Epithelial cell of proximal tubule (primary cell): ENCODE measurements around the gene ALDH2. TPM values are rescaled to one million over a fixed set of nuclear protein-coding genes. Genes with fewer than 3 reads are reported as not detected.
A peak's percentile ranks its signal among the peaks of the same experiment; 100 is the strongest.
"Not testable (repeated sequence)": the region's sequence is repeated elsewhere in the genome, so short reads cannot be mapped to it uniquely, and the experiment has no call there.

ENCODE experiments used
- DNase-seq: peaks from one replicate; pipeline ENCODE4 v3.0.0-alpha.2; 2011; ENCODE audit warnings: low read depth
- H3K4me3 ChIP-seq: 2 replicates; pipeline ENCODE4 v1.5.1; 2011; ENCODE audit warnings: low read depth, mild to moderate bottlenecking, low read length
- total RNA-seq: library from RNA; depleted of rRNA; stranded (reverse); fragments of >200 nt; gene quantifications from 2 replicates; pipeline ENCODE4 v1.2.3, GENCODE V29; 2015
- TF ChIP-seq, protein P1 (sequence below): conservative IDR thresholded peaks from 2 replicates; pipeline ENCODE4 v1.5.1; 2012; ENCODE audit warnings: low read depth, mild to moderate bottlenecking, low read length

Gene ALDH2
- total RNA-seq, 1 donor from 2014 or later: 19.3 TPM

DNA sequence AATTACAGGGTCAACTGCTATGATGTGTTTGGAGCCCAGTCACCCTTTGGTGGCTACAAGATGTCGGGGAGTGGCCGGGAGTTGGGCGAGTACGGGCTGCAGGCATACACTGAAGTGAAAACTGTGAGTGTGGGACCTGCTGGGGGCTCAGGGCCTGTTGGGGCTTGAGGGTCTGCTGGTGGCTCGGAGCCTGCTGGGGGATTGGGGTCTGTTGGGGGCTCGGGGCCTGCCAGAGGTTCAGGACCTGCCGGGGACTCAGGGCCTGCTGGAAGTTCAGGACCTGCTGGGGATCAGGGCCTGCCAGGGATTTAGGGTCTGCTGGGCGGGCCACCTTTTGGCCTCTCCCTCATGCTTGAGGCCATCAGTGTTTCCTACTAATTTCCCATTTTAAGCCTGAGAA is 37.1 kb downstream of the ALDH2 start:
- DNase-seq: no peak
- no peak overlapping the region for H3K4me3 ChIP-seq
- TF ChIP-seq, protein P1, sequence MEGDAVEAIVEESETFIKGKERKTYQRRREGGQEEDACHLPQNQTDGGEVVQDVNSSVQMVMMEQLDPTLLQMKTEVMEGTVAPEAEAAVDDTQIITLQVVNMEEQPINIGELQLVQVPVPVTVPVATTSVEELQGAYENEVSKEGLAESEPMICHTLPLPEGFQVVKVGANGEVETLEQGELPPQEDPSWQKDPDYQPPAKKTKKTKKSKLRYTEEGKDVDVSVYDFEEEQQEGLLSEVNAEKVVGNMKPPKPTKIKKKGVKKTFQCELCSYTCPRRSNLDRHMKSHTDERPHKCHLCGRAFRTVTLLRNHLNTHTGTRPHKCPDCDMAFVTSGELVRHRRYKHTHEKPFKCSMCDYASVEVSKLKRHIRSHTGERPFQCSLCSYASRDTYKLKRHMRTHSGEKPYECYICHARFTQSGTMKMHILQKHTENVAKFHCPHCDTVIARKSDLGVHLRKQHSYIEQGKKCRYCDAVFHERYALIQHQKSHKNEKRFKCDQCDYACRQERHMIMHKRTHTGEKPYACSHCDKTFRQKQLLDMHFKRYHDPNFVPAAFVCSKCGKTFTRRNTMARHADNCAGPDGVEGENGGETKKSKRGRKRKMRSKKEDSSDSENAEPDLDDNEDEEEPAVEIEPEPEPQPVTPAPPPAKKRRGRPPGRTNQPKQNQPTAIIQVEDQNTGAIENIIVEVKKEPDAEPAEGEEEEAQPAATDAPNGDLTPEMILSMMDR: no peak

DNA sequence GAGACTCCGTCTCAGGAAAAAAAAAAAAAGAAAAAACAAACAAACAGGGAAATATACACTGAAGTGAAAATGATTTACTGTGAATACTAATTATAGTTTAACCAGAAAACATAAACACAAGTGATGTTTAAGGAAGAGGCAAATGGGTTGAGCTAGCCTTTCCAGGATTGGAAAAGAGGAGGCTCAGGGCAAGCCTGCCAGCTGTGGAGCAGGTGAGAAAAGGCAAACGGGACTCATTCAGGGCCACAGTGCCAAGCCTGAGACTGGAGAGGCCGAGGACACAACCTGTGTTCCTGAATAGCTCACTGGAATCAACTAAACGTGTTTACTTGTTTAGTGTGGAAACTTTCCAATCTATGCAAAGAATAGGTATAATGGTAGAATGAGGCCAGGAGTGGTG is 39.6 kb downstream of the ALDH2 start:
- no peak for DNase-seq
- TF ChIP-seq, protein P1: no peak

DNA sequence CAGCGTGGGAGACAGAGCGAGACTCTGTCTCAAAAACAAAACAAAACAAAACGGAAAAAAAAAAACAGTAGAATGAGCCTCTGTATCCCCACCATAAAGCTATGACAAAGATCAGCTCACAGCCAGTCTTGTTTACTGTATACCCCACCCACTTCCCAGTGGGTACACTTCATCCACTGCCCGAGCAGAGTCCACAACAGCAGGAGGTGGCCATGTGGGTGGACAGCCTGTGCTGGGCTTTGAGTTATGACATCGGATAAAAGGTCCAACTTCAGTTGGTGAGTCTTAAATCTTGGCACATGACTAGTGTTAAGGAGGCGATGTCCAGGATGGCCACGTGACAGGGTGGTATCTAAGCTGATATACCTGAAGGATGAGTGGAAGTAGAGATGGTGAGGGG is 40.5 kb downstream of the ALDH2 start:
- no peak overlapping the region for H3K4me3 ChIP-seq
- TF ChIP-seq, protein P1: no peak
- DNase-seq: no peak

More for the DNA sequence above, 39.6 kb downstream of the ALDH2 start:
- no peak overlapping the region for H3K4me3 ChIP-seq

DNA sequence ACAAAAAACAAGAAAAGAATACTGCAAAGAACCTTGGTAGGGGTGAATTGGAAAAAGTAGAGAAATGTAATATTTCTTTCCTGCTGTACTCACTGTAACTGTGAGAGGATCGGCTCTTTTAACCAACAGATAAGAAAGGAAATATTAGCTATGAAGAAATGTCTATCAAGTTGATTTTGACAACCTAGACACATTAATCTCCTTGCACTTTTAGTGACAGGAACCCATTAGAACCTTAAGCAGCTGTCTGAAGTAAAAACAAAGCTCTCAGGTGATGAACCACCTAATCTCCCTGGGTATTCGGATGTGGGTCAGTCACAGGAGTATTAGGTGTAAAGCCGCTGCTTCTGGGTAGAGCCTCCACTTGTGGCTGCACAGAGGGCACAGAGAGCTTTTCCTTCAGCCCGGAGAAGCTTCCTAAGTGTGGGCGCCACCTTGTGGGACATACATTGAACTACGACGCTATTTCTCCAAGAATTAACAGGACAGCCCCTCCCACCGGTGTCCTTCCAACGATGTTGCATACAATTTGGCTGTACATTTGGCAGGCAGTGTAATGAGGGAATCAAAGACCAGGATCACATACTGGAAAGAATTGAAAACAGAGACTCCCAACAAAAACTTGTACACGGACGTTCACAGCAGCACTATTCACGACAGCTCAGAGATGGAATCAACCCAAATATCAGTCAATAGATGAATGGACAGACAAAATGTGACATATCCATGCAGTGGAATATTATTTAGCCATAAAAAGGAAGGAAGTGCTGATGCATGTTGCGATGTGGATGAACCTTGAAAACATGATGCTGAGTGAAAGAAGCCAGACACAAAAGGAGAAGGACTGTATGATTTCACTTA is 46.4 kb downstream of the ALDH2 start:
- no peak overlapping the region for H3K4me3 ChIP-seq
- no peak for DNase-seq
- TF ChIP-seq, protein P1: peak; percentile 91

DNA sequence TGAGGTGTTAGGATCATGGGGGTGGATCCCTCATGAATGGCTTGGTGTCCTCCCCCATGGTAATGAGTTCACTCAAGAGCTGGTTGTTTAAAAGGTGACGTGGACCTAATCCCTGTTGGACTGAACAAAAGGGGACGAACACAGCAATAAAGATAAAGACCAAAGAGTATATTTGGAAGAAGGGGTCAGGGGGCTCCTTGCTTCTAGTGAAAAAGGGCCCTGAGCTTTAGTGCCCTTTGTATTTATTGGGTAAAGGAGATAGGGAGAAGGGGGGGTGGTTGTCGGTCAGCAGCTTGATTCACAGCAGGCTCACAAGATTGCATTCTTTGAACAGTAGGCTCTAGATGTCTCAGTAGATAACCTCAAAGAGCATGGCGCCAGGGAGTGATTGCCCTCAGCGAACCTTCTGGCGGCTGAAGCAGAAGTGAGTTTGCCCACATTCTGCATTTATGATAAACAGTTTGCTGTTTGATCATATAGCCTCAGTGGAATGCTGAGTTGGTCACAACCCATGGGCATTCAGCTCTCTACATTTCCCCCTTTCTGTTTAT is 49.4 kb downstream of the ALDH2 start:
- TF ChIP-seq, protein P1: no peak

DNA sequence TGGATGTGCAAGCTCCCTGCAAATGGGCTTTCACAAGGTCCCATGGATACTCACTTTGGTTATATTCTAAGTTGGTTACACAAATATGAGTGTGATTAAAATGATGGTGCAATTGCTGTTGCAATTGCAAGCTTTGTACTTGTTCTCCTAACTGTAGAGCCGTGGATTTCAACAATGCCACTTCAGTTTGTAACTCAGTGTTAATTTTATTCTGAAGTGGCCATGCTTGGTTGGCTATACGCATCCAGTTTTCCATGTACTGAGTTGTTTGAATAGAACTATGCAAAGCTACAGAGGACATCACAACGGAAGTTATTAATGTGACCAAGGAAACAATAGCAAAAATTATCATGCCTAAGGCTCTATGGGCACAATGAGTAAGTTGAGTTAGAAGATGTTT is 50.2 kb downstream of the ALDH2 start:
- not testable (repeated sequence) for DNase-seq, H3K4me3 ChIP-seq

More for the DNA sequence above, 49.4 kb downstream of the ALDH2 start:
- no peak overlapping the region for H3K4me3 ChIP-seq
- DNase-seq: no peak

DNA sequence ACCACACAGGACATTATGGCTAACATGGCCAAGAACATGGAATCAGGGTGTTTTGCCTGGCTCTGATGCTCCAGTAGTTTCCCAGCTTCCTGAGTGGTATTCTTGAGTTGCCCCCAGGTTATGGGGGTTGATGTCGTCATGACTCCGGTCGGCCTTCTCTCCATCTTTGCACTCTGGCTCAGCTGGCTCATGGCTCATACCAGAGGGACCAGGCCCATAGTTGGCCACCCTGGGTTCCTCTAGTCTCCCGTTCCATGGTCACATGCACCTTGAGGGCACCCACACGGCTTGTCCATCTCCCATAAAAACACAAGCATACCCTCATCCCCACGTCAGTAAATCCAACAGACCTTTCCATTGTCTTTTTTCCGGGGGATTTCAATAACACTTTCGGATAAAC is 51.6 kb downstream of the ALDH2 start:
- TF ChIP-seq, protein P1: no peak
- no peak for DNase-seq
- H3K4me3 ChIP-seq: no peak overlapping the region
